SK-N-SH (cell line): Measurements from ENCODE around the gene ASTN2. TPM values are rescaled to one million over a fixed set of nuclear protein-coding genes. Genes with fewer than 3 reads are reported as not detected.

Source experiments
- CTCF ChIA-PET: fragments of 300-600, 350-600 bp; formaldehyde crosslinking; extraction: SDS; loops from one replicate; lab custom pipeline; 2021; lab: Yijun Ruan, JAX
- POLR2A ChIA-PET: fragments of 350-600 bp; sonication (Branson Sonifier 250); formaldehyde crosslinking; extraction: SDS; loops from one replicate; lab custom pipeline; 2020; ENCODE audit warnings: antibody characterized with exemption, inconsistent platforms; lab: Yijun Ruan, JAX
- DNase-seq: peaks from one replicate; pipeline ENCODE4 v3.0.0; 2012
- H2AFZ ChIP-seq: fragments of 200-600 bp; sonication (generic); 2 replicates; pipeline ENCODE4 v1.8.1; 2016; ENCODE audit warnings: antibody characterized with exemption, mild to moderate bottlenecking, low read depth
- H3F3A ChIP-seq: fragments of 200-600 bp; sonication (generic); replicated peaks from 2 replicates; pipeline ENCODE3; 2016; ENCODE audit warnings: antibody characterized with exemption, mild to moderate bottlenecking; ENCODE audit not compliant: insufficient read depth
- H3K27ac ChIP-seq, 2 experiments: fragments of 200-500 bp in 1 of 2; fragments of 200-600 bp in 1 of 2; sonication (Bioruptor generic) in 1 of 2; sonication (generic), shearing (Covaris generic) in 1 of 2; 2 replicates each; pipeline versions ENCODE4 v1.5.1 to v1.6.1; 2014 to 2016; ENCODE audit warnings: low read depth in 2 of 2, inconsistent platforms in 1 of 2, low read length in 1 of 2, mild to moderate bottlenecking in 1 of 2, mixed read lengths in 1 of 2
- H3K27me3 ChIP-seq: fragments of 200-600 bp; sonication (generic), shearing (Covaris generic); 2 replicates; pipeline ENCODE4 v1.6.1; 2016; ENCODE audit warnings: mixed run types; ENCODE audit not compliant: insufficient read depth
- H3K36me3 ChIP-seq, 2 experiments: fragments of 200-500 bp in 1 of 2; fragments of 200-600 bp in 1 of 2; sonication (Bioruptor generic) in 1 of 2; sonication (generic) in 1 of 2; replicated peaks in 1 of 2; 2 replicates each; pipeline versions ENCODE3 to v1.5.1; 2014 to 2016; ENCODE audit warnings: low read length in 1 of 2, mild to moderate bottlenecking in 1 of 2; ENCODE audit not compliant: insufficient read depth in 2 of 2, control insufficient read depth in 1 of 2
- H3K4me1 ChIP-seq, 2 experiments: fragments of 200-500 bp in 1 of 2; fragments of 200-600 bp in 1 of 2; sonication (Bioruptor generic) in 1 of 2; sonication (generic), shearing (Covaris generic) in 1 of 2; 2 replicates each; pipeline versions ENCODE4 v1.5.1 to v1.6.1; 2014 to 2016; ENCODE audit warnings: low read depth in 1 of 2, low read length in 1 of 2, mixed run types in 1 of 2; ENCODE audit not compliant: insufficient read depth in 2 of 2, control insufficient read depth in 1 of 2
- H3K4me2 ChIP-seq: fragments of 200-600 bp; sonication (generic), shearing (Covaris generic); 2 replicates; pipeline ENCODE4 v1.6.1; 2017; ENCODE audit warnings: mixed run types
- H3K4me3 ChIP-seq, 2 experiments: fragments of 200-500 bp in 1 of 2; fragments of 200-600 bp in 1 of 2; sonication (Bioruptor generic) in 1 of 2; sonication (generic), shearing (Covaris generic) in 1 of 2; 2 replicates each; pipeline versions ENCODE4 v1.5.1 to v1.8.1; 2014 to 2016; ENCODE audit warnings: low read depth in 2 of 2, inconsistent platforms in 1 of 2, low read length in 1 of 2, mild to moderate bottlenecking in 1 of 2, mixed read lengths in 1 of 2, moderate library complexity in 1 of 2
- H3K79me2 ChIP-seq: fragments of 200-600 bp; sonication (generic); 2 replicates; pipeline ENCODE4 v1.8.1; 2017; ENCODE audit warnings: mild to moderate bottlenecking; ENCODE audit not compliant: insufficient read depth
- H3K9ac ChIP-seq: fragments of 200-600 bp; sonication (generic); 2 replicates; pipeline ENCODE4 v1.6.1; 2017; ENCODE audit warnings: mixed run types
- H3K9me2 ChIP-seq: fragments of 200-600 bp; sonication (generic); 2 replicates; pipeline ENCODE4 v1.6.1; 2017; ENCODE audit warnings: mixed run types
- H3K9me3 ChIP-seq: fragments of 200-600 bp; sonication (generic); 2 replicates; pipeline ENCODE4 v1.6.1; 2017; ENCODE audit warnings: mixed run types, mild to moderate bottlenecking, moderate library complexity
- H4K20me1 ChIP-seq: fragments of 200-600 bp; sonication (generic); 2 replicates; pipeline ENCODE4 v1.6.1; 2017; ENCODE audit warnings: mild to moderate bottlenecking, mixed run types; ENCODE audit not compliant: insufficient read depth
- CHD2 ChIP-seq: fragments of 150-350 bp; IDR thresholded peaks from 2 replicates; pipeline ENCODE4 v1.6.1; 2018; ENCODE audit warnings: low read length; ENCODE audit not compliant: partially characterized antibody
- EP300 ChIP-seq, 2 experiments: IDR thresholded peaks; 2 replicates each; pipeline versions ENCODE4 v1.4.0 to v1.6.1; 2012; ENCODE audit warnings: borderline replicate concordance in 1 of 2, low read depth in 1 of 2, low read length in 1 of 2
- FOSL2 ChIP-seq: IDR thresholded peaks from 2 replicates; pipeline ENCODE4 v1.4.0; 2012; ENCODE audit warnings: low read depth, mild to moderate bottlenecking, moderate library complexity, borderline replicate concordance
- FOXJ3 ChIP-seq: sonication (generic); formaldehyde crosslinking; IDR thresholded peaks from 2 replicates; pipeline ENCODE4 v1.5.1; 2020; ENCODE audit warnings: mild to moderate bottlenecking, missing genetic modification reagents
- GABPA ChIP-seq: IDR thresholded peaks from 2 replicates; pipeline ENCODE4 v1.4.0; 2012; ENCODE audit warnings: low read depth, mild to moderate bottlenecking
- MEF2A ChIP-seq: IDR thresholded peaks from 2 replicates; pipeline ENCODE4 v1.4.0; 2012; ENCODE audit warnings: low read depth, borderline replicate concordance
- NFIC ChIP-seq: IDR thresholded peaks from 2 replicates; pipeline ENCODE4 v1.4.0; 2012; ENCODE audit warnings: borderline replicate concordance
- POLR2AphosphoS5 ChIP-seq: IDR thresholded peaks from 2 replicates; pipeline ENCODE4 v1.6.1; 2012; ENCODE audit warnings: low read depth, low read length
- TAF1 ChIP-seq: IDR thresholded peaks from 2 replicates; pipeline ENCODE4 v1.6.1; 2012; ENCODE audit warnings: low read depth, mild to moderate bottlenecking, low read length, moderate library complexity, borderline replicate concordance
- TCF12 ChIP-seq: IDR thresholded peaks from 2 replicates; pipeline ENCODE4 v1.4.0; 2012
- TEAD4 ChIP-seq: IDR thresholded peaks from 2 replicates; pipeline ENCODE4 v1.4.0; 2012; ENCODE audit warnings: mild to moderate bottlenecking, borderline replicate concordance; ENCODE audit not compliant: insufficient read depth
- YY1 ChIP-seq: IDR thresholded peaks from 2 replicates; pipeline ENCODE4 v1.4.0; 2012; ENCODE audit warnings: low read depth, mild to moderate bottlenecking
- WGBS: methylation state at CpG from one replicate; pipeline ENCODE4 v1.1.6; 2017; ENCODE audit warnings: low lambda C conversion rate; 5-methylcytosine and 5-hydroxymethylcytosine counted together
- polyA plus RNA-seq, 3 experiments: library from polyadenylated mRNA; depleted of rRNA; stranded (reverse); fragments of >200 nt; gene quantifications; 2 replicates each; pipeline ENCODE4 v1.2.3, GENCODE V29; 2012
- TF ChIP-seq, protein P1 (sequence below): fragments of 150-350 bp; IDR thresholded peaks from 2 replicates; pipeline ENCODE4 v1.6.1; 2016; ENCODE audit warnings: mild to moderate bottlenecking, low read depth, low read length
- TF ChIP-seq, protein P2 (sequence below): IDR thresholded peaks from 2 replicates; pipeline ENCODE4 v1.6.1; 2012; ENCODE audit warnings: mild to moderate bottlenecking, low read depth, low read length, moderate library complexity
- TF ChIP-seq, protein P3 (sequence below): IDR thresholded peaks from 2 replicates; pipeline ENCODE4; 2012

Gene ASTN2
- polyA plus RNA-seq, 1 of the 3 experiments (the other 2 are of a cell fraction), result 6.6 TPM

DNA sequence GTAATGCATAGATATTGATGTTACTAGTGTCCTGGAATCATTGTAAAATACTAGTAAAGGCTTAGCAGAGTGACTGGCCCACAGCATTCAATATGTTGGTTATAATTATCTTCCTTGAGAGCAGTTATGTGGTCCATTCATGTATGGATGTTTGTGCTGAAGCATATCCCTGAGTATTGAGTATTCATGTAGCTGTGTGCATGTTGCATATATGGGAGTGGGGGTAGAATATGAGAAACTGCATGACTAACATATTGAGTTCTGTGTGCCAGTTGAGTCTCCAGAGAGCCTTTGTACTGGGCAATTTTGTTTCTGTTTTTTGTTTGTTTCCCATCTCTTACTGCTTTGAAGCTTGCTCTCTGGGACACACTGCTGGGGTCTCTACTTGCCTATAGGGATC, 950.4 kb downstream of the ASTN2 start:
- H3K9me2 ChIP-seq, result no peaks in the 10 kb centered on the region
- H3K4me3 ChIP-seq, result no peak overlapping the region
- H3K36me3 ChIP-seq, result no peaks in the 10 kb centered on the region
- TF ChIP-seq, protein P1, sequence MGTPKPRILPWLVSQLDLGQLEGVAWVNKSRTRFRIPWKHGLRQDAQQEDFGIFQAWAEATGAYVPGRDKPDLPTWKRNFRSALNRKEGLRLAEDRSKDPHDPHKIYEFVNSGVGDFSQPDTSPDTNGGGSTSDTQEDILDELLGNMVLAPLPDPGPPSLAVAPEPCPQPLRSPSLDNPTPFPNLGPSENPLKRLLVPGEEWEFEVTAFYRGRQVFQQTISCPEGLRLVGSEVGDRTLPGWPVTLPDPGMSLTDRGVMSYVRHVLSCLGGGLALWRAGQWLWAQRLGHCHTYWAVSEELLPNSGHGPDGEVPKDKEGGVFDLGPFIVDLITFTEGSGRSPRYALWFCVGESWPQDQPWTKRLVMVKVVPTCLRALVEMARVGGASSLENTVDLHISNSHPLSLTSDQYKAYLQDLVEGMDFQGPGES, result no peak
- TF ChIP-seq, protein P2, sequence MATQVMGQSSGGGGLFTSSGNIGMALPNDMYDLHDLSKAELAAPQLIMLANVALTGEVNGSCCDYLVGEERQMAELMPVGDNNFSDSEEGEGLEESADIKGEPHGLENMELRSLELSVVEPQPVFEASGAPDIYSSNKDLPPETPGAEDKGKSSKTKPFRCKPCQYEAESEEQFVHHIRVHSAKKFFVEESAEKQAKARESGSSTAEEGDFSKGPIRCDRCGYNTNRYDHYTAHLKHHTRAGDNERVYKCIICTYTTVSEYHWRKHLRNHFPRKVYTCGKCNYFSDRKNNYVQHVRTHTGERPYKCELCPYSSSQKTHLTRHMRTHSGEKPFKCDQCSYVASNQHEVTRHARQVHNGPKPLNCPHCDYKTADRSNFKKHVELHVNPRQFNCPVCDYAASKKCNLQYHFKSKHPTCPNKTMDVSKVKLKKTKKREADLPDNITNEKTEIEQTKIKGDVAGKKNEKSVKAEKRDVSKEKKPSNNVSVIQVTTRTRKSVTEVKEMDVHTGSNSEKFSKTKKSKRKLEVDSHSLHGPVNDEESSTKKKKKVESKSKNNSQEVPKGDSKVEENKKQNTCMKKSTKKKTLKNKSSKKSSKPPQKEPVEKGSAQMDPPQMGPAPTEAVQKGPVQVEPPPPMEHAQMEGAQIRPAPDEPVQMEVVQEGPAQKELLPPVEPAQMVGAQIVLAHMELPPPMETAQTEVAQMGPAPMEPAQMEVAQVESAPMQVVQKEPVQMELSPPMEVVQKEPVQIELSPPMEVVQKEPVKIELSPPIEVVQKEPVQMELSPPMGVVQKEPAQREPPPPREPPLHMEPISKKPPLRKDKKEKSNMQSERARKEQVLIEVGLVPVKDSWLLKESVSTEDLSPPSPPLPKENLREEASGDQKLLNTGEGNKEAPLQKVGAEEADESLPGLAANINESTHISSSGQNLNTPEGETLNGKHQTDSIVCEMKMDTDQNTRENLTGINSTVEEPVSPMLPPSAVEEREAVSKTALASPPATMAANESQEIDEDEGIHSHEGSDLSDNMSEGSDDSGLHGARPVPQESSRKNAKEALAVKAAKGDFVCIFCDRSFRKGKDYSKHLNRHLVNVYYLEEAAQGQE, result no peak
- TF ChIP-seq MEF2A (no peak), EP300 (IDR thresholded peaks at IDR 0.05; ENCODE audit: borderline replicate concordance in 1 of 2, low read depth in 1 of 2, low read length in 1 of 2) (no peak), FOXJ3 (CRISPR knock-in tag) (no peak), NFIC (no peak), POLR2AphosphoS5 (no peak), GABPA (no peak), FOSL2 (no peak), TCF12 (no peak), TAF1 (no peak)
- TF ChIP-seq, protein P3, sequence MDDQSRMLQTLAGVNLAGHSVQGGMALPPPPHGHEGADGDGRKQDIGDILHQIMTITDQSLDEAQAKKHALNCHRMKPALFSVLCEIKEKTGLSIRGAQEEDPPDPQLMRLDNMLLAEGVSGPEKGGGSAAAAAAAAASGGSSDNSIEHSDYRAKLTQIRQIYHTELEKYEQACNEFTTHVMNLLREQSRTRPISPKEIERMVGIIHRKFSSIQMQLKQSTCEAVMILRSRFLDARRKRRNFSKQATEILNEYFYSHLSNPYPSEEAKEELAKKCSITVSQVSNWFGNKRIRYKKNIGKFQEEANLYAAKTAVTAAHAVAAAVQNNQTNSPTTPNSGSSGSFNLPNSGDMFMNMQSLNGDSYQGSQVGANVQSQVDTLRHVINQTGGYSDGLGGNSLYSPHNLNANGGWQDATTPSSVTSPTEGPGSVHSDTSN, result no peak
- no peak overlapping the region for H3K4me2 ChIP-seq
- H3K9ac ChIP-seq, result no peak overlapping the region
- H3K9me3 ChIP-seq, result no peaks in the 10 kb centered on the region
- no peaks in the 10 kb centered on the region for H4K20me1 ChIP-seq
- ChIA-PET POLR2A (no interaction called here), CTCF (interaction anchor here (1.4 kb wide), 1 partner anchor 183 kb away, joined by 4 read pairs; no protein-coding TSS in a partner anchor)
- H2AFZ ChIP-seq, result no peak overlapping the region
- no peaks in the 10 kb centered on the region for H3F3A ChIP-seq
- no peaks in the 10 kb centered on the region for H3K4me1 ChIP-seq
- H3K27ac ChIP-seq, result no peak overlapping the region
- no peaks in the 10 kb centered on the region for H3K79me2 ChIP-seq
- DNase-seq, result no peak
- no peaks in the 10 kb centered on the region for H3K27me3 ChIP-seq

DNA sequence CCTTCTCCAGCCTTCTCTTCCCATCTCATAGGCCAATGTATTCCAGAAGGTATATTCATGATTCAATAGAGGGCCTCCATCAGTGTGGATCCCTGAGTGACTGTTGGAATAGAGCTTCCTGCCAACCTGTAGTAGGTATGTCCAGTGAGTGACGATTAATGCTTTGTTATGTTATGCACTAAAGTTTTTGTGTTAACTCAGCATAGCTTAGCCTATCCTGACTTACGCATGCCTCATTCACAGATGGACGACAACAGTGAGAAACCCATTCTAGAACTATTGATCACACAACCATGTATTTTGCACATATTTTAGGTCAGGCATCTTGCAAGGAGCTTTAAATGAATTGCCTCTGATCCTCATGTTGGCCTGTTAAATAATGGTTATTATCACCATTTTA, 953.2 kb downstream of the ASTN2 start:
- no peak overlapping the region for H3K9ac ChIP-seq
- H3F3A ChIP-seq, result no peaks in the 10 kb centered on the region
- H3K4me1 ChIP-seq, result no peaks in the 10 kb centered on the region
- H3K9me2 ChIP-seq, result no peaks in the 10 kb centered on the region
- ChIA-PET POLR2A (no interaction called here), CTCF (interaction anchor here (0.5 kb wide), 1 partner anchor 184 kb away, joined by 3 read pairs; no protein-coding TSS in a partner anchor)
- H4K20me1 ChIP-seq, result no peaks in the 10 kb centered on the region
- H3K79me2 ChIP-seq, result no peaks in the 10 kb centered on the region
- no peak overlapping the region for H3K4me3 ChIP-seq
- no peak overlapping the region for H3K4me2 ChIP-seq
- no peak overlapping the region for H3K27ac ChIP-seq
- no peak for DNase-seq
- 98% methylated on average over 3 of the region's 3 CpGs for WGBS
- no peaks in the 10 kb centered on the region for H3K9me3 ChIP-seq
- H3K36me3 ChIP-seq, result no peaks in the 10 kb centered on the region
- H3K27me3 ChIP-seq, result no peaks in the 10 kb centered on the region
- no peak overlapping the region for H2AFZ ChIP-seq
- TF ChIP-seq, protein P2, result no peak
- TF ChIP-seq, protein P3, result no peak
- TF ChIP-seq EP300 (IDR thresholded peaks at IDR 0.05; ENCODE audit: borderline replicate concordance in 1 of 2, low read depth in 1 of 2, low read length in 1 of 2) (no peak), TCF12 (no peak), TEAD4 (no peak), FOSL2 (no peak), CHD2 (no peak), YY1 (no peak), POLR2AphosphoS5 (no peak)
